HepG2 (cell line): ENCODE measurements around the gene EPN3. TPM values are rescaled to one million over a fixed set of nuclear protein-coding genes. Genes with fewer than 3 reads are reported as not detected.

Experiments
- AGO1 ChIP-seq: fragments of 200-400 bp; formaldehyde crosslinking; IDR thresholded peaks from 2 replicates; pipeline ENCODE4 v1.6.1; 2017; ENCODE audit warnings: mild to moderate bottlenecking, low read depth, low read length, moderate library complexity; ENCODE audit not compliant: poor library complexity, severe bottlenecking
- CENPBD1 ChIP-seq: sonication (generic); formaldehyde crosslinking; IDR thresholded peaks from 2 replicates; pipeline ENCODE4 v1.8.0; 2022; ENCODE audit warnings: missing genetic modification reagents, low read depth, mild to moderate bottlenecking, borderline replicate concordance
- CENPT ChIP-seq: sonication (generic); formaldehyde crosslinking; IDR thresholded peaks from 2 replicates; pipeline ENCODE4 v1.8.0; 2022; ENCODE audit warnings: low read depth, mild to moderate bottlenecking, moderate library complexity, missing genetic modification reagents
- CREB1 ChIP-seq, 2 experiments: fragments of 450-650 bp in 1 of 2; IDR thresholded peaks; 2 replicates each; pipeline ENCODE4 v1.6.1; 2016 to 2017; ENCODE audit warnings: control low read depth in 1 of 2, mild to moderate bottlenecking in 1 of 2, missing compliant biosample characterization in 1 of 2, missing genetic modification characterization in 1 of 2
- DNMT1 ChIP-seq: sonication (generic); formaldehyde crosslinking; IDR thresholded peaks from 2 replicates; pipeline ENCODE4 v1.5.1; 2020; ENCODE audit warnings: mild to moderate bottlenecking, missing genetic modification reagents
- FLYWCH1 ChIP-seq: sonication (generic); formaldehyde crosslinking; IDR thresholded peaks from 2 replicates; pipeline ENCODE4 v1.8.1; 2023; ENCODE audit warnings: mild to moderate bottlenecking, missing genetic modification reagents
- HDAC2 ChIP-seq: sonication (generic); formaldehyde crosslinking; IDR thresholded peaks from 2 replicates; pipeline ENCODE4 v1.4.0; 2020; ENCODE audit warnings: missing genetic modification reagents
- KAT2B ChIP-seq: fragments of 150-350 bp; IDR thresholded peaks from 2 replicates; pipeline ENCODE4 v1.6.1; 2014; ENCODE audit warnings: low read depth, low read length, borderline replicate concordance
- MEIS1 ChIP-seq: sonication (generic); formaldehyde crosslinking; IDR thresholded peaks from 2 replicates; pipeline ENCODE4 v1.9.0; 2021; ENCODE audit warnings: mild to moderate bottlenecking, missing genetic modification reagents, moderate library complexity, borderline replicate concordance
- NFAT5 ChIP-seq: sonication (generic); formaldehyde crosslinking; IDR thresholded peaks from 2 replicates; pipeline ENCODE4 v1.4.0; 2020; ENCODE audit warnings: missing genetic modification reagents
- ONECUT2 ChIP-seq: sonication (generic); formaldehyde crosslinking; IDR thresholded peaks from 2 replicates; pipeline ENCODE4 v1.4.0; 2020; ENCODE audit warnings: missing genetic modification reagents
- SRF ChIP-seq: IDR thresholded peaks from 2 replicates; pipeline ENCODE4 v1.6.1; 2011; ENCODE audit warnings: mild to moderate bottlenecking, low read depth, low read length, moderate library complexity
- TBP ChIP-seq: sonication (generic); formaldehyde crosslinking; IDR thresholded peaks from 2 replicates; pipeline ENCODE4 v1.5.0; 2020; ENCODE audit warnings: missing genetic modification reagents
- ZNF317 ChIP-seq: sonication (generic); formaldehyde crosslinking; IDR thresholded peaks from 2 replicates; pipeline ENCODE4 v1.5.0; 2020; ENCODE audit warnings: mild to moderate bottlenecking, missing genetic modification reagents
- ZNF546 ChIP-seq: sonication (generic); formaldehyde crosslinking; conservative IDR thresholded peaks from 2 replicates; pipeline ENCODE4 v1.8.1; 2023; ENCODE audit warnings: mild to moderate bottlenecking, missing genetic modification reagents
- ZNF607 ChIP-seq: sonication (generic); formaldehyde crosslinking; IDR thresholded peaks from 2 replicates; pipeline ENCODE4 v1.5.1; 2020; ENCODE audit warnings: missing genetic modification reagents, mild to moderate bottlenecking, borderline replicate concordance
- ZNF7 ChIP-seq: IDR thresholded peaks from 2 replicates; pipeline ENCODE4 v1.6.1; 2016; ENCODE audit warnings: missing biosample characterization, missing genetic modification reagents
- ZNF891 ChIP-seq: sonication (generic); formaldehyde crosslinking; IDR thresholded peaks from 2 replicates; pipeline ENCODE4 v1.5.0; 2020; ENCODE audit warnings: mild to moderate bottlenecking, missing genetic modification reagents
- polyA plus RNA-seq, 8 experiments: library from polyadenylated mRNA; depleted of rRNA in 3 of 8; stranded (reverse) in 7 of 8; unstranded in 1 of 8; fragments of >200 nt; fragmentation: Illumina TruSeq in 4 of 8; extraction: Trizol in 4 of 8; gene quantifications; 2 replicates each; pipeline versions ENCODE4 v1.2.1 to v1.2.3, GENCODE V29; 2011 to 2016; ENCODE audit warnings: low read depth in 4 of 8, missing spikeins in 1 of 8, mixed read lengths in 1 of 8; ENCODE audit not compliant: insufficient read depth in 1 of 8
- total RNA-seq, 5 experiments: library from RNA; depleted of rRNA; stranded (reverse); fragments of >200 nt; fragmentation: Illumina TruSeq; extraction: Trizol; gene quantifications; 2 replicates each; pipeline ENCODE4 v1.2.3, GENCODE V29; 2016; ENCODE audit warnings: low read depth in 1 of 5
- TF ChIP-seq, protein P1 (sequence below): IDR thresholded peaks from 2 replicates; pipeline ENCODE4 v1.6.1; 2016; ENCODE audit warnings: missing compliant biosample characterization, missing genetic modification reagents, borderline replicate concordance
- TF ChIP-seq, protein P2 (sequence below): sonication (generic); formaldehyde crosslinking; IDR thresholded peaks from 2 replicates; pipeline ENCODE4 v1.5.0; 2020; ENCODE audit warnings: missing genetic modification reagents
- TF ChIP-seq, protein P3 (sequence below): sonication (generic); IDR thresholded peaks from 2 replicates; pipeline ENCODE4 v1.6.1; 2016; ENCODE audit warnings: low read depth, borderline replicate concordance

Gene EPN3
- total and polyA plus RNA-seq, 2 of the 13 experiments (the other 11 are each of a cell fraction or from before 2014, with no cell fraction given), result 0.11 to 0.95 TPM

DNA sequence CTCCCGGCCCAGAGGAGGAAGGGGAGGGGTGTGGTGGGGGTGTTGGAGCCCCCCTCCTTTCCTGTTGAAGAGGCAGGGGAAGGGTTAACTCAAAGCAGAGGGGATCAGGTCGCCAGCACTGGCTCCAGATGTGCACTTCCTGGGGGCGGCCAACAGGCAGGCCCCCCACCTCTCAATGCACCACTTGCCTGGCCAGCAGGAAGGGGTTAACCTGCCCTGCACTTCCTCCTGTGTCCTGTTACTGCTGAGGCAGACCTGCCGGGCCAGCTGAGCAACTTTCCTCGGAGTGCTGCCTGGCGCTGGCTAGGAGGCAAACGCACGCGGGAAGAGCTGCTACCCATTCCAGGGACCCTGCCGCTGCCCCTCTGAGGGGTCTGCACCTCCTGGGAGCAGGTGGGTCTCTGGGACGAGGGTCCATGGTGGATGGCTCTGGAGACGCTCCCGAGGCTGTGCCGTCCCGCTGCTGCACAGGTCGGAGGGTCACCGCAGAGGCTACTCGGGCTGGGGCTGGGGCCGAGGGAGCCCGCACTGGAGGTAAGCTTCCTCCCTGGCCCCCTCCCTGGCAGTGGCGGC is at the start of gene EPN3 (continued):
- TF ChIP-seq NFAT5 (CRISPR knock-in tag) (no peak), CREB1 (IDR thresholded peaks at IDR 0.05) (no peak), CREB1 (CRISPR knock-in tag; IDR thresholded peaks at IDR 0.05) (no peak), HDAC2 (CRISPR knock-in tag) (no peak), ONECUT2 (no peak), ZNF891 (no peak), DNMT1 (CRISPR knock-in tag) (no peak), FLYWCH1 (CRISPR knock-in tag) (no peak), TBP (CRISPR knock-in tag) (no peak), CENPBD1 (no peak), CENPT (no peak), ZNF7 (CRISPR knock-in tag) (no peak), ZNF607 (CRISPR knock-in tag) (no peak), KAT2B (no peak), ZNF317 (CRISPR knock-in tag) (no peak), ZNF546 (CRISPR knock-in tag) (no peak), AGO1 (peak; percentile 82), MEIS1 (no peak), SRF (no peak)
- TF ChIP-seq, protein P1, sequence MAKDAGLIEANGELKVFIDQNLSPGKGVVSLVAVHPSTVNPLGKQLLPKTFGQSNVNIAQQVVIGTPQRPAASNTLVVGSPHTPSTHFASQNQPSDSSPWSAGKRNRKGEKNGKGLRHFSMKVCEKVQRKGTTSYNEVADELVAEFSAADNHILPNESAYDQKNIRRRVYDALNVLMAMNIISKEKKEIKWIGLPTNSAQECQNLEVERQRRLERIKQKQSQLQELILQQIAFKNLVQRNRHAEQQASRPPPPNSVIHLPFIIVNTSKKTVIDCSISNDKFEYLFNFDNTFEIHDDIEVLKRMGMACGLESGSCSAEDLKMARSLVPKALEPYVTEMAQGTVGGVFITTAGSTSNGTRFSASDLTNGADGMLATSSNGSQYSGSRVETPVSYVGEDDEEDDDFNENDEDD, result no peak
- TF ChIP-seq, protein P2, sequence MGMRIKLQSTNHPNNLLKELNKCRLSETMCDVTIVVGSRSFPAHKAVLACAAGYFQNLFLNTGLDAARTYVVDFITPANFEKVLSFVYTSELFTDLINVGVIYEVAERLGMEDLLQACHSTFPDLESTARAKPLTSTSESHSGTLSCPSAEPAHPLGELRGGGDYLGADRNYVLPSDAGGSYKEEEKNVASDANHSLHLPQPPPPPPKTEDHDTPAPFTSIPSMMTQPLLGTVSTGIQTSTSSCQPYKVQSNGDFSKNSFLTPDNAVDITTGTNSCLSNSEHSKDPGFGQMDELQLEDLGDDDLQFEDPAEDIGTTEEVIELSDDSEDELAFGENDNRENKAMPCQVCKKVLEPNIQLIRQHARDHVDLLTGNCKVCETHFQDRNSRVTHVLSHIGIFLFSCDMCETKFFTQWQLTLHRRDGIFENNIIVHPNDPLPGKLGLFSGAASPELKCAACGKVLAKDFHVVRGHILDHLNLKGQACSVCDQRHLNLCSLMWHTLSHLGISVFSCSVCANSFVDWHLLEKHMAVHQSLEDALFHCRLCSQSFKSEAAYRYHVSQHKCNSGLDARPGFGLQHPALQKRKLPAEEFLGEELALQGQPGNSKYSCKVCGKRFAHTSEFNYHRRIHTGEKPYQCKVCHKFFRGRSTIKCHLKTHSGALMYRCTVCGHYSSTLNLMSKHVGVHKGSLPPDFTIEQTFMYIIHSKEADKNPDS (CRISPR knock-in tag), result 0 out of 2 replicates have a peak, but pooled peaks have one; percentile 42
- TF ChIP-seq, protein P3, sequence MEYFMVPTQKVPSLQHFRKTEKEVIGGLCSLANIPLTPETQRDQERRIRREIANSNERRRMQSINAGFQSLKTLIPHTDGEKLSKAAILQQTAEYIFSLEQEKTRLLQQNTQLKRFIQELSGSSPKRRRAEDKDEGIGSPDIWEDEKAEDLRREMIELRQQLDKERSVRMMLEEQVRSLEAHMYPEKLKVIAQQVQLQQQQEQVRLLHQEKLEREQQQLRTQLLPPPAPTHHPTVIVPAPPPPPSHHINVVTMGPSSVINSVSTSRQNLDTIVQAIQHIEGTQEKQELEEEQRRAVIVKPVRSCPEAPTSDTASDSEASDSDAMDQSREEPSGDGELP, result peak; percentile 49; the same call in 1 of the 2 replicates
